ENCODE measurements around the gene ATF4. TPM values are rescaled to one million over a fixed set of nuclear protein-coding genes. Genes with fewer than 3 reads are reported as not detected.

The ATF4 gene
- total RNA-seq, 3 donors from 2014 or later, result 339 to 403 (median 347) TPM

DNA sequence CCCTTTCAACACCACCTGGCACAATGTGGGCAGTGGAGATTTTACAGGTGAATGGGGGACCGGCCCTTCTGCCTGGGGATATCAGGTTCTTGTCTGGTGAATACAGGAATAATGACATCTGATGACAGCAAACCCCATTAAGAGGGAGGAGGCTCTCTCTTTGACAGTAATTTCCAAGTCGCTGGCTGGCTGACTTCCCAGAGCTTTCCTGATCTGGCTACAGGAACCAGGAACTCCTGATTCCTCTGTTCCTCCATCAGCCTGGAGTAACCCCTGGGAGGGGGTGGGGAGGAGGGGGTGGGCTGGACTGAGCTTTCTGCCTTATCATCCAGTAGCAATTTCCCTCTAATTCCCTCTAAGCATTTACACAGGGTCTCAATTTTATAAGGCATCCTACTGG is 22.0 kb upstream of the ATF4 start:
- Histone ChIP-seq H3K36me3 (no peaks in the 10 kb centered on the region), H3K4me3 (no peak overlapping the region), H3K27ac (peak overlapping the region; percentile 44 to 60), H3K4me1 (peaks cover 6 to 11% of the 10 kb centered on the region in 2 donors), H3K27me3 (no peaks in the 10 kb centered on the region), H3K9me3 (no peaks in the 10 kb centered on the region)
- TF ChIP-seq POLR2AphosphoS5 (IDR thresholded peaks at IDR 0.05), result no peak
- TF ChIP-seq POLR2A (IDR thresholded peaks at IDR 0.05), result no peak
- TF ChIP-seq, protein P1, sequence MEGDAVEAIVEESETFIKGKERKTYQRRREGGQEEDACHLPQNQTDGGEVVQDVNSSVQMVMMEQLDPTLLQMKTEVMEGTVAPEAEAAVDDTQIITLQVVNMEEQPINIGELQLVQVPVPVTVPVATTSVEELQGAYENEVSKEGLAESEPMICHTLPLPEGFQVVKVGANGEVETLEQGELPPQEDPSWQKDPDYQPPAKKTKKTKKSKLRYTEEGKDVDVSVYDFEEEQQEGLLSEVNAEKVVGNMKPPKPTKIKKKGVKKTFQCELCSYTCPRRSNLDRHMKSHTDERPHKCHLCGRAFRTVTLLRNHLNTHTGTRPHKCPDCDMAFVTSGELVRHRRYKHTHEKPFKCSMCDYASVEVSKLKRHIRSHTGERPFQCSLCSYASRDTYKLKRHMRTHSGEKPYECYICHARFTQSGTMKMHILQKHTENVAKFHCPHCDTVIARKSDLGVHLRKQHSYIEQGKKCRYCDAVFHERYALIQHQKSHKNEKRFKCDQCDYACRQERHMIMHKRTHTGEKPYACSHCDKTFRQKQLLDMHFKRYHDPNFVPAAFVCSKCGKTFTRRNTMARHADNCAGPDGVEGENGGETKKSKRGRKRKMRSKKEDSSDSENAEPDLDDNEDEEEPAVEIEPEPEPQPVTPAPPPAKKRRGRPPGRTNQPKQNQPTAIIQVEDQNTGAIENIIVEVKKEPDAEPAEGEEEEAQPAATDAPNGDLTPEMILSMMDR (IDR thresholded peaks at IDR 0.05), result no peak
- intact Hi-C loops (cut with DNase I; ENCODE audit: low total_unique reads), result no loop called here
- no peak for DNase-seq (ENCODE audit: low spot score in 2 of 2)

- no peak for DNase-seq (ENCODE audit: low spot score in 2 of 2)
- Histone ChIP-seq H3K4me1 (peaks cover 8 to 16% of the 10 kb centered on the region in 2 donors), H3K4me3 (no peak overlapping the region), H3K36me3 (no peaks in the 10 kb centered on the region), H3K9me3 (no peaks in the 10 kb centered on the region), H3K27me3 (no peaks in the 10 kb centered on the region), H3K27ac (peak overlapping the region; percentile 44 to 60)
- no peak for TF ChIP-seq POLR2AphosphoS5 (IDR thresholded peaks at IDR 0.05)
- TF ChIP-seq POLR2A (IDR thresholded peaks at IDR 0.05), result no peak
- TF ChIP-seq, protein P1 (IDR thresholded peaks at IDR 0.05), result no peak
- intact Hi-C loops (cut with DNase I; ENCODE audit: low total_unique reads), result no loop called here
Observed at GRCh38 chr22:39498802-39499201, 21.6 kb upstream of the ATF4 start.

- Histone ChIP-seq H3K4me3 (no peak overlapping the region), H3K27ac (peak overlapping the region in 1 of 2 donors; percentile 7), H3K36me3 (no peaks in the 10 kb centered on the region), H3K9me3 (no peaks in the 10 kb centered on the region), H3K27me3 (no peaks in the 10 kb centered on the region), H3K4me1 (peaks cover 8 to 17% of the 10 kb centered on the region in 2 donors)
- TF ChIP-seq POLR2A (IDR thresholded peaks at IDR 0.05), result no peak
- TF ChIP-seq, protein P1 (IDR thresholded peaks at IDR 0.05), result no peak
- TF ChIP-seq POLR2AphosphoS5 (IDR thresholded peaks at IDR 0.05), result no peak
- DNase-seq (ENCODE audit: low spot score in 2 of 2), result no peak
- intact Hi-C loops (cut with DNase I; ENCODE audit: low total_unique reads), result no loop called here
Observed at GRCh38 chr22:39500101-39500500, 20.3 kb upstream of the ATF4 start.

GRCh38 chr22:39501644-39502108 is 18.7 kb upstream of the ATF4 start:
- Histone ChIP-seq H3K27me3 (no peaks in the 10 kb centered on the region), H3K9me3 (no peaks in the 10 kb centered on the region), H3K27ac (peak overlapping the region; percentile 91 to 93), H3K4me3 (peak overlapping the region; percentile 85 to 98 (median 98)), H3K36me3 (no peaks in the 10 kb centered on the region), H3K4me1 (peaks cover 8 to 17% of the 10 kb centered on the region in 2 donors)
- TF ChIP-seq POLR2A (IDR thresholded peaks at IDR 0.05) (peak; percentile 7), POLR2AphosphoS5 (IDR thresholded peaks at IDR 0.05) (no peak)
- TF ChIP-seq, protein P1 (IDR thresholded peaks at IDR 0.05), result no peak
- no peak for DNase-seq (ENCODE audit: low spot score in 2 of 2)
- intact Hi-C loops (cut with DNase I; ENCODE audit: low total_unique reads), result no loop called here

GRCh38 chr22:39502109-39502788 is 18.1 kb upstream of the ATF4 start, which contains the start of gene MIEF1:
Gene MIEF1 (plus strand): TSS chr22:39502290. CDS start chr22:39511295, 9,005 bp downstream.
- intact Hi-C loops (cut with DNase I; ENCODE audit: low total_unique reads), result no loop called here
- H3K27ac ChIP-seq, result peak within 1 kb of the TSS; percentile 91 to 93
- peak; percentile 7 for TF ChIP-seq POLR2A (IDR thresholded peaks at IDR 0.05)
- TF ChIP-seq POLR2AphosphoS5 (IDR thresholded peaks at IDR 0.05), result peak; percentile 83 to 88 (median 84)
- TF ChIP-seq, protein P1 (IDR thresholded peaks at IDR 0.05), result no peak
- H3K36me3 ChIP-seq, result no peaks in the 10 kb centered on the region
- no peaks in the 10 kb centered on the region for H3K27me3 ChIP-seq
- no peaks in the 10 kb centered on the region for H3K9me3 ChIP-seq
- H3K4me1 ChIP-seq, result peaks cover 8 to 17% of the 10 kb centered on the region in 2 donors
- peak; percentile 98 to 99 for DNase-seq (ENCODE audit: low spot score in 2 of 2)
- H3K4me3 ChIP-seq, result peak within 1 kb of the TSS; percentile 85 to 98 (median 98)

Data from breast epithelium (tissue), 4 donors.